Caco-2 (cell line): Measurements from ENCODE around the gene IKBKE. TPM values are rescaled to one million over a fixed set of nuclear protein-coding genes. Genes with fewer than 3 reads are reported as not detected.

Experiments
- BruUV-seq: library from RNA; stranded (reverse); fragments of 400-500 nt; replicated peaks from 2 replicates; lab custom pipeline; 2021; lab: Mats Ljungman, UMichigan
- CTCF ChIA-PET: fragments of 300-600 bp; sonication (Branson Sonifier 250); formaldehyde crosslinking; loops from one replicate; lab custom pipeline; 2022; ENCODE audit warnings: antibody characterized with exemption; lab: Charles Lee
- POLR2A ChIA-PET: fragments of 300-600 bp; sonication (Branson Sonifier 250); formaldehyde crosslinking; loops from one replicate; lab custom pipeline; 2022; ENCODE audit warnings: antibody characterized with exemption; lab: Charles Lee
- DNase-seq, 2 experiments: peaks; one replicate each; pipeline versions ENCODE4 v3.0.0 to v3.0.0-alpha.2; 2020 to 2022
- H3K27me3 ChIP-seq: replicated peaks from 2 replicates; pipeline ENCODE4 v1.6.0; 2011; ENCODE audit warnings: low read length; ENCODE audit not compliant: control insufficient read depth, insufficient read depth
- H3K36me3 ChIP-seq: 2 replicates; pipeline ENCODE4 v1.5.1; 2011; ENCODE audit warnings: low read length; ENCODE audit not compliant: control insufficient read depth, insufficient read depth
- H3K4me1 ChIP-seq: fragments of 250-450 bp; sonication (Bioruptor Pico); 2 replicates; pipeline ENCODE4 v1.5.1; 2020; ENCODE audit warnings: mild to moderate bottlenecking
- H3K4me3 ChIP-seq: 2 replicates; pipeline ENCODE4 v1.5.1; 2011; ENCODE audit warnings: low read depth, mild to moderate bottlenecking, control low read depth, low read length
- H3K9me3 ChIP-seq: fragments of 250-450 bp; sonication (Bioruptor Pico); 2 replicates; pipeline ENCODE4 v1.5.1; 2020; ENCODE audit warnings: mild to moderate bottlenecking, moderate library complexity
- H3K27ac Mint-ChIP-seq: one replicate; pipeline ENCODE4 v1.8.0; 2022; ENCODE audit warnings: mixed read lengths; ENCODE audit not compliant: unreplicated experiment
- H3K27me3 Mint-ChIP-seq: one replicate; pipeline ENCODE4 v1.8.0; 2022; ENCODE audit warnings: mixed read lengths; ENCODE audit not compliant: insufficient read depth, unreplicated experiment
- H3K36me3 Mint-ChIP-seq: one replicate; pipeline ENCODE4 v1.8.0; 2022; ENCODE audit warnings: mild to moderate bottlenecking, mixed read lengths; ENCODE audit not compliant: insufficient read depth, unreplicated experiment
- H3K4me1 Mint-ChIP-seq: one replicate; pipeline ENCODE4 v1.8.0; 2022; ENCODE audit warnings: low read depth, mixed read lengths; ENCODE audit not compliant: unreplicated experiment
- H3K4me3 Mint-ChIP-seq: one replicate; pipeline ENCODE4 v1.8.0; 2022; ENCODE audit warnings: mild to moderate bottlenecking, moderate library complexity, mixed read lengths; ENCODE audit not compliant: unreplicated experiment
- H3K9me3 Mint-ChIP-seq: one replicate; pipeline ENCODE4 v1.8.0; 2022; ENCODE audit warnings: mixed read lengths; ENCODE audit not compliant: unreplicated experiment
- intact Hi-C: fragments of 100-400 bp; cut with micrococcal nuclease; formaldehyde crosslinking; loops from one replicate; pipeline ENCODE4 v1.10.0; 2022; ENCODE audit not compliant: unreplicated experiment
- total RNA-seq: library from RNA; stranded (reverse); gene quantifications from 2 replicates; pipeline ENCODE4 v1.2.3, GENCODE V29; 2022
- TF ChIP-seq, protein P1 (sequence below), 2 experiments: fragments of 200-600 bp in 1 of 2; IDR thresholded peaks; 1 replicate in 1 of 2; 2 replicates in 1 of 2; pipeline versions ENCODE4 v1.5.1 to v1.8.0; 2011 to 2022; ENCODE audit warnings: antibody characterized with exemption in 1 of 2, control low read depth in 1 of 2, inconsistent platforms in 1 of 2, low read depth in 1 of 2, low read length in 1 of 2, mild to moderate bottlenecking in 1 of 2, moderate library complexity in 1 of 2; ENCODE audit not compliant: insufficient read depth in 1 of 2, severe bottlenecking in 1 of 2, unreplicated experiment in 1 of 2

Gene IKBKE
- total RNA-seq, 1 experiment from 2014 or later, result 9.0 TPM

DNA sequence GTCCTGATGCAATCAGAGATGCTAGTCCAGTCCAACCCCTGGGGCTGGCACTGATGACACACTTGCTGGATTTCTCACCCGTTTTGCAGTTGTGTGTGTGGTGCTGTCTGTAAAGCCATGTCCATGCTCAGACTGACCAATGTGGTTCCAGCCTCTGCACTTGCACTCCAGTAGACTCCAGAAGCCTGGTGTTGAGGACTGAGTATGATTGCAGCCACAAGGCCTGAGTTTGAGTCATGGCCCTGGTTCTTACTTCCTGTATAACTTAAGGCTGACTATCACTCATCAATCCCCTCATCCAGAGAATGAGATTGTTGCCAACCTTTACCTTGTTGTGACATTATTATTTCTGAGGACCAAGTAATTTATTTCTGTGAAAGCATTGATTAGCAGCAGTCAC is 34.8 kb upstream of the IKBKE start:
- no peaks in the 10 kb centered on the region for H3K9me3 Mint-ChIP-seq
- ChIA-PET POLR2A (no interaction called here), CTCF (no interaction called here)
- no peak overlapping the region for H3K4me3 Mint-ChIP-seq
- TF ChIP-seq, protein P1, sequence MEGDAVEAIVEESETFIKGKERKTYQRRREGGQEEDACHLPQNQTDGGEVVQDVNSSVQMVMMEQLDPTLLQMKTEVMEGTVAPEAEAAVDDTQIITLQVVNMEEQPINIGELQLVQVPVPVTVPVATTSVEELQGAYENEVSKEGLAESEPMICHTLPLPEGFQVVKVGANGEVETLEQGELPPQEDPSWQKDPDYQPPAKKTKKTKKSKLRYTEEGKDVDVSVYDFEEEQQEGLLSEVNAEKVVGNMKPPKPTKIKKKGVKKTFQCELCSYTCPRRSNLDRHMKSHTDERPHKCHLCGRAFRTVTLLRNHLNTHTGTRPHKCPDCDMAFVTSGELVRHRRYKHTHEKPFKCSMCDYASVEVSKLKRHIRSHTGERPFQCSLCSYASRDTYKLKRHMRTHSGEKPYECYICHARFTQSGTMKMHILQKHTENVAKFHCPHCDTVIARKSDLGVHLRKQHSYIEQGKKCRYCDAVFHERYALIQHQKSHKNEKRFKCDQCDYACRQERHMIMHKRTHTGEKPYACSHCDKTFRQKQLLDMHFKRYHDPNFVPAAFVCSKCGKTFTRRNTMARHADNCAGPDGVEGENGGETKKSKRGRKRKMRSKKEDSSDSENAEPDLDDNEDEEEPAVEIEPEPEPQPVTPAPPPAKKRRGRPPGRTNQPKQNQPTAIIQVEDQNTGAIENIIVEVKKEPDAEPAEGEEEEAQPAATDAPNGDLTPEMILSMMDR (IDR thresholded peaks at IDR 0.05; ENCODE audit: insufficient read depth in 1 of 2, low read depth in 1 of 2, low read length in 1 of 2, severe bottlenecking in 1 of 2, unreplicated experiment in 1 of 2), result no peak
- Histone ChIP-seq H3K36me3 (no peaks in the 10 kb centered on the region; the same call in 1 of the 2 replicates), H3K27me3 (no peaks in the 10 kb centered on the region), H3K4me1 (peaks cover 7% of the 10 kb centered on the region; the same call in 1 of the 2 replicates), H3K4me3 (no peak overlapping the region), H3K9me3 (no peaks in the 10 kb centered on the region)
- intact Hi-C loops, result no loop called here
- DNase-seq, result no peak
- H3K4me1 Mint-ChIP-seq, result no peaks in the 10 kb centered on the region
- H3K27me3 Mint-ChIP-seq, result no peaks in the 10 kb centered on the region
- H3K27ac Mint-ChIP-seq, result no peak overlapping the region
- BruUV-seq, result no TSS peak
- H3K36me3 Mint-ChIP-seq, result no peaks in the 10 kb centered on the region

DNA sequence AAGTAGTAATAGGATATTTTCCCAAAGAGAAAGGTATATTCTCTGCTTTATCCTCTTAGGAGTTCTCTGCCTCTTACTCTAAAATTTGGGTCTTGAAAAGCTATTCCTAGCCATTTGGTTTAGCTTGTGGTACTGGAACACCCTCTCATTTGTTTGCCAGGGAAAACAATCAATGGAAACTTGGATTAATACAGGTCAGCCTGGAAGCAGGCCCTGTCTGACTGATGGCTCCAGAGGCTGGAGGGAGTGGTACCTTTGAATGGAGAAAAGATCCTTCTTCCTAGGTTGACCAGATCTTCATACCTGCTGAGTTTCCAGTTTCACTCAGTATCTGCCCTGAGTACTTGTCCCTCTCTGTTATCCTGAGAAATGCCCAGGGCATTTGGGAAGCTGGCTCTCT is 31.7 kb upstream of the IKBKE start:
- Mint-ChIP-seq H3K36me3 (no peaks in the 10 kb centered on the region), H3K27me3 (no peaks in the 10 kb centered on the region), H3K9me3 (no peaks in the 10 kb centered on the region), H3K27ac (no peak overlapping the region), H3K4me3 (no peak overlapping the region), H3K4me1 (no peaks in the 10 kb centered on the region)
- Histone ChIP-seq H3K4me1 (peaks cover 7% of the 10 kb centered on the region; the same call in 1 of the 2 replicates), H3K27me3 (no peaks in the 10 kb centered on the region), H3K4me3 (no peak overlapping the region), H3K9me3 (no peaks in the 10 kb centered on the region), H3K36me3 (no peaks in the 10 kb centered on the region; the same call in 1 of the 2 replicates)
- no TSS peak for BruUV-seq
- ChIA-PET CTCF (interaction anchor here (0.6 kb wide), 1 partner anchor 142 kb away, joined by 3 read pairs; no protein-coding TSS in a partner anchor), POLR2A (no interaction called here)
- TF ChIP-seq, protein P1 (IDR thresholded peaks at IDR 0.05; ENCODE audit: insufficient read depth in 1 of 2, low read depth in 1 of 2, low read length in 1 of 2, severe bottlenecking in 1 of 2, unreplicated experiment in 1 of 2), result no peak
- DNase-seq, result no peak
- intact Hi-C loops, result no loop called here

GRCh38 chr1:206439205-206439604 is 31.1 kb upstream of the IKBKE start:
- no peak overlapping the region for H3K4me3 ChIP-seq
- Mint-ChIP-seq H3K4me3 (no peak overlapping the region), H3K27me3 (no peaks in the 10 kb centered on the region), H3K36me3 (no peaks in the 10 kb centered on the region), H3K27ac (no peak overlapping the region), H3K4me1 (no peaks in the 10 kb centered on the region), H3K9me3 (no peaks in the 10 kb centered on the region)
- TF ChIP-seq, protein P1 (IDR thresholded peaks at IDR 0.05; ENCODE audit: insufficient read depth in 1 of 2, low read depth in 1 of 2, low read length in 1 of 2, severe bottlenecking in 1 of 2, unreplicated experiment in 1 of 2), result no peak
- no peaks in the 10 kb centered on the region for H3K9me3 ChIP-seq
- ChIA-PET POLR2A (no interaction called here), CTCF (no interaction called here)
- H3K4me1 ChIP-seq, result peaks cover 7% of the 10 kb centered on the region; the same call in 1 of the 2 replicates
- no TSS peak for BruUV-seq
- no peaks in the 10 kb centered on the region for H3K27me3 ChIP-seq
- intact Hi-C loops, result no loop called here
- no peak for DNase-seq
- H3K36me3 ChIP-seq, result no peaks in the 10 kb centered on the region; the same call in 1 of the 2 replicates
